ENCODE measurements around the gene PDGFC. TPM values are rescaled to one million over a fixed set of nuclear protein-coding genes. Genes with fewer than 3 reads are reported as not detected.

PDGFC gene
- total RNA-seq, 1 experiment from 2014 or later, result 33.1 TPM

GRCh38 chr4:156738766-156739165 is 232.8 kb downstream of the PDGFC start:
- Histone ChIP-seq H3K79me2 (ENCODE audit: low read depth) (no peaks in the 10 kb centered on the region), H3K9me2 (ENCODE audit: insufficient read depth) (no peaks in the 10 kb centered on the region), H2AFZ (no peak overlapping the region), H3K9me3 (ENCODE audit: insufficient read depth, low read depth) (no peaks in the 10 kb centered on the region), H3K27ac (no peak overlapping the region), H3K4me1 (replicated peaks; ENCODE audit: insufficient read depth) (no peaks in the 10 kb centered on the region), H3K27me3 (ENCODE audit: insufficient read depth, low read depth) (no peaks in the 10 kb centered on the region), H4K20me1 (ENCODE audit: insufficient read depth) (no peaks in the 10 kb centered on the region), H3K4me3 (no peak overlapping the region), H3K4me2 (no peak overlapping the region), H3F3A (ENCODE audit: insufficient read depth, low read depth) (no peaks in the 10 kb centered on the region), H3K36me3 (ENCODE audit: low read depth) (no peaks in the 10 kb centered on the region)
- CTCF ChIA-PET, result interaction anchor here (0.6 to 0.7 kb wide), 2 partner anchors 475 to 755 kb away, joined by 3 to 5 read pairs; no protein-coding TSS in a partner anchor
- intact Hi-C loops (cut with micrococcal nuclease; ENCODE audit: unreplicated experiment), result no loop called here
- BruUV-seq (replicated peaks), result no TSS peak
- POLR2A ChIA-PET (ENCODE audit: unreplicated experiment), result no interaction called here
- TF ChIP-seq, protein P1, sequence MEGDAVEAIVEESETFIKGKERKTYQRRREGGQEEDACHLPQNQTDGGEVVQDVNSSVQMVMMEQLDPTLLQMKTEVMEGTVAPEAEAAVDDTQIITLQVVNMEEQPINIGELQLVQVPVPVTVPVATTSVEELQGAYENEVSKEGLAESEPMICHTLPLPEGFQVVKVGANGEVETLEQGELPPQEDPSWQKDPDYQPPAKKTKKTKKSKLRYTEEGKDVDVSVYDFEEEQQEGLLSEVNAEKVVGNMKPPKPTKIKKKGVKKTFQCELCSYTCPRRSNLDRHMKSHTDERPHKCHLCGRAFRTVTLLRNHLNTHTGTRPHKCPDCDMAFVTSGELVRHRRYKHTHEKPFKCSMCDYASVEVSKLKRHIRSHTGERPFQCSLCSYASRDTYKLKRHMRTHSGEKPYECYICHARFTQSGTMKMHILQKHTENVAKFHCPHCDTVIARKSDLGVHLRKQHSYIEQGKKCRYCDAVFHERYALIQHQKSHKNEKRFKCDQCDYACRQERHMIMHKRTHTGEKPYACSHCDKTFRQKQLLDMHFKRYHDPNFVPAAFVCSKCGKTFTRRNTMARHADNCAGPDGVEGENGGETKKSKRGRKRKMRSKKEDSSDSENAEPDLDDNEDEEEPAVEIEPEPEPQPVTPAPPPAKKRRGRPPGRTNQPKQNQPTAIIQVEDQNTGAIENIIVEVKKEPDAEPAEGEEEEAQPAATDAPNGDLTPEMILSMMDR (conservative IDR thresholded peaks at IDR 0.05), result no peak
- no peak for TF ChIP-seq EZH2 (IDR thresholded peaks at IDR 0.05; ENCODE audit: low read depth)
- DNase-seq, result no peak

GRCh38 chr4:156734965-156735895 is 236.4 kb downstream of the PDGFC start:
- no peak for DNase-seq
- H2AFZ ChIP-seq, result no peak overlapping the region
- peaks cover 10% of the 10 kb centered on the region for H3K9me3 ChIP-seq (ENCODE audit: insufficient read depth, low read depth)
- TF ChIP-seq EZH2 (IDR thresholded peaks at IDR 0.05; ENCODE audit: low read depth), result no peak
- TF ChIP-seq, protein P1 (conservative IDR thresholded peaks at IDR 0.05), result no peak
- intact Hi-C loops (cut with micrococcal nuclease; ENCODE audit: unreplicated experiment), result no loop called here
- ChIA-PET POLR2A (ENCODE audit: unreplicated experiment) (no interaction called here), CTCF (no interaction called here)
- H3K79me2 ChIP-seq (ENCODE audit: low read depth), result no peaks in the 10 kb centered on the region
- H3F3A ChIP-seq (ENCODE audit: insufficient read depth, low read depth), result no peaks in the 10 kb centered on the region
- H3K4me2 ChIP-seq, result no peak overlapping the region
- H3K27me3 ChIP-seq (ENCODE audit: insufficient read depth, low read depth), result no peaks in the 10 kb centered on the region
- H3K27ac ChIP-seq, result no peak overlapping the region
- no peak overlapping the region for H3K4me3 ChIP-seq
- H3K9me2 ChIP-seq (ENCODE audit: insufficient read depth), result no peaks in the 10 kb centered on the region
- no peaks in the 10 kb centered on the region for H3K4me1 ChIP-seq (replicated peaks; ENCODE audit: insufficient read depth)
- no TSS peak for BruUV-seq (replicated peaks)
- no peaks in the 10 kb centered on the region for H4K20me1 ChIP-seq (ENCODE audit: insufficient read depth)
- H3K36me3 ChIP-seq (ENCODE audit: low read depth), result no peaks in the 10 kb centered on the region

DNA sequence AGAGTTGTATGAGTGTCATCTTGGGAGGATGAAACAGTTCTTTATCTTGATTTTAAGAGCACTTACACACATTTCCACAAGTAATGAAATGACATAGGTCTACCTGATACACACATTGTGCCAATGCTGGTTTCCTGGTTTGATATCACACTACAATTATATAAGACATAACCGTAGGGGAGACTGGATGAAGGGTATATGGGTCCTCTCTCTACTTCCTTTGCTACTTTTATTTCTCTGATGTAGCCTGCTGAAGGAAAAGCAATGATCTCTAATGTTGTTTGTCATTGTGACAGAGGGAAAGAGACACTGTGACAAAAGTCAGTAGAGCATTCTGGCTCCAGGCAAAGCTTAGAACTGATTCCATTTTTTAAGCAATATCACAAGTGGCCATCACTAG is 238.0 kb downstream of the PDGFC start:
- Histone ChIP-seq H4K20me1 (ENCODE audit: insufficient read depth) (no peaks in the 10 kb centered on the region), H3K4me1 (replicated peaks; ENCODE audit: insufficient read depth) (no peaks in the 10 kb centered on the region), H3F3A (ENCODE audit: insufficient read depth, low read depth) (no peaks in the 10 kb centered on the region), H3K36me3 (ENCODE audit: low read depth) (no peaks in the 10 kb centered on the region), H3K9me3 (ENCODE audit: insufficient read depth, low read depth) (peaks cover 10% of the 10 kb centered on the region), H3K27me3 (ENCODE audit: insufficient read depth, low read depth) (no peaks in the 10 kb centered on the region), H3K4me2 (no peak overlapping the region), H3K79me2 (ENCODE audit: low read depth) (no peaks in the 10 kb centered on the region), H2AFZ (no peak overlapping the region), H3K4me3 (no peak overlapping the region), H3K27ac (no peak overlapping the region), H3K9me2 (ENCODE audit: insufficient read depth) (no peaks in the 10 kb centered on the region)
- intact Hi-C loops (cut with micrococcal nuclease; ENCODE audit: unreplicated experiment), result no loop called here
- POLR2A ChIA-PET (ENCODE audit: unreplicated experiment), result no interaction called here
- CTCF ChIA-PET, result no interaction called here
- TF ChIP-seq, protein P1 (conservative IDR thresholded peaks at IDR 0.05), result no peak
- no peak for TF ChIP-seq EZH2 (IDR thresholded peaks at IDR 0.05; ENCODE audit: low read depth)
- no TSS peak for BruUV-seq (replicated peaks)
- DNase-seq, result no peak

All from PC-9 (cell line).